H1 (cell line): ENCODE measurements around the gene SRRT. TPM values are rescaled to one million over a fixed set of nuclear protein-coding genes. Genes with fewer than 3 reads are reported as not detected.

ENCODE experiments used
- CTCF ChIA-PET: fragments of 300-600 bp; sonication (Branson Sonifier 250); formaldehyde crosslinking; loops from one replicate; lab custom pipeline; 2021; ENCODE audit not compliant: partially characterized antibody; lab: Charles Lee
- POLR2A ChIA-PET: fragments of 300-600 bp; sonication (Branson Sonifier 250); formaldehyde crosslinking; loops from one replicate; lab custom pipeline; 2021; ENCODE audit warnings: inconsistent platforms; ENCODE audit not compliant: partially characterized antibody; lab: Charles Lee
- DNase-seq, 2 experiments: peaks; one replicate each; pipeline versions ENCODE4 v3.0.0 to v3.0.0-alpha.2; 2010 to 2022; ENCODE audit warnings: low spot score in 2 of 2, low read depth in 1 of 2, mixed read lengths in 1 of 2
- FAIRE-seq: peaks from 2 replicates; lab custom pipeline; 2011; peaks lifted over from hg19 to GRCh38; lab: Jason Lieb, UNC
- H2AFZ ChIP-seq: 2 replicates; pipeline ENCODE4 v1.8.1; 2012; ENCODE audit warnings: low read length, inconsistent platforms
- H2AK5ac ChIP-seq: 2 replicates; pipeline ENCODE4 v1.6.1; 2013; ENCODE audit warnings: low read depth, low read length
- H2BK120ac ChIP-seq: replicated peaks from 2 replicates; pipeline ENCODE3; 2013; ENCODE audit warnings: low read depth, low read length, inconsistent platforms
- H2BK12ac ChIP-seq: 2 replicates; pipeline ENCODE4 v1.6.1; 2013; ENCODE audit warnings: low read depth, low read length
- H2BK15ac ChIP-seq: 2 replicates; pipeline ENCODE4 v1.6.1; 2013; ENCODE audit warnings: low read length
- H2BK20ac ChIP-seq: 2 replicates; pipeline ENCODE4 v1.6.1; 2013; ENCODE audit warnings: low read length
- H2BK5ac ChIP-seq: 2 replicates; pipeline ENCODE4 v1.6.1; 2013; ENCODE audit warnings: low read depth, low read length
- H3K14ac ChIP-seq: 2 replicates; pipeline ENCODE4 v1.6.1; 2013; ENCODE audit warnings: inconsistent platforms; ENCODE audit not compliant: insufficient read length
- H3K18ac ChIP-seq: 2 replicates; pipeline ENCODE4 v1.6.1; 2013; ENCODE audit warnings: low read length; ENCODE audit errors: extremely low read depth
- H3K23ac ChIP-seq: 2 replicates; pipeline ENCODE4 v1.6.1; 2013; ENCODE audit warnings: inconsistent platforms; ENCODE audit not compliant: insufficient read length
- H3K23me2 ChIP-seq: 2 replicates; pipeline ENCODE4 v1.6.1; 2013; ENCODE audit warnings: low read depth, low read length
- H3K27ac ChIP-seq: 2 replicates; pipeline ENCODE4 v1.6.1; 2011; ENCODE audit warnings: low read depth, low read length, inconsistent platforms
- H3K27me3 ChIP-seq, 4 experiments: replicated peaks in 1 of 4; 1 replicate in 1 of 4; 2 replicates in 3 of 4; pipeline versions ENCODE4 v1.6.1 to v1.8.1; 2011 to 2013; ENCODE audit warnings: low read length in 3 of 4, mild to moderate bottlenecking in 3 of 4, inconsistent platforms in 2 of 4, mixed read lengths in 2 of 4, moderate library complexity in 1 of 4; ENCODE audit not compliant: control insufficient read depth in 3 of 4, insufficient read depth in 3 of 4; ENCODE audit errors: extremely low read depth in 1 of 4
- H3K36me3 ChIP-seq, 4 experiments: 2 replicates each; pipeline versions ENCODE4 v1.6.1 to v1.8.1; 2011 to 2013; ENCODE audit warnings: mild to moderate bottlenecking in 4 of 4, low read length in 3 of 4, moderate library complexity in 2 of 4, control low read depth in 1 of 4, inconsistent platforms in 1 of 4; ENCODE audit not compliant: insufficient read depth in 4 of 4, control insufficient read depth in 2 of 4
- H3K4ac ChIP-seq: replicated peaks from 2 replicates; pipeline ENCODE3; 2013; ENCODE audit warnings: low read length, low read depth, mixed read lengths, inconsistent platforms; ENCODE audit not compliant: insufficient read length
- H3K4me1 ChIP-seq, 4 experiments: replicated peaks in 1 of 4; 1 replicate in 1 of 4; 2 replicates in 3 of 4; pipeline versions ENCODE4 v1.6.1 to v1.8.1; 2011 to 2013; ENCODE audit warnings: low read length in 3 of 4, inconsistent platforms in 2 of 4, mixed read lengths in 1 of 4; ENCODE audit not compliant: insufficient read depth in 4 of 4, control insufficient read depth in 3 of 4
- H3K4me2 ChIP-seq, 2 experiments: 2 replicates each; pipeline versions ENCODE4 v1.6.1 to v1.8.1; 2011 to 2013; ENCODE audit warnings: low read depth in 2 of 2, low read length in 2 of 2, control low read depth in 1 of 2, inconsistent platforms in 1 of 2, mild to moderate bottlenecking in 1 of 2; ENCODE audit not compliant: insufficient read depth in 1 of 2
- H3K4me3 ChIP-seq, 4 experiments: fragments of 200-600, 300-600 bp in 1 of 4; sonication (generic), shearing (Covaris generic), sonication (Bioruptor Twin) in 1 of 4; 2 replicates each; pipeline versions ENCODE4 v1.5.1 to v1.8.1; 2011 to 2016; ENCODE audit warnings: low read length in 4 of 4, low read depth in 3 of 4, control low read depth in 2 of 4, inconsistent platforms in 2 of 4, mild to moderate bottlenecking in 2 of 4, mixed read lengths in 1 of 4, moderate library complexity in 1 of 4; ENCODE audit not compliant: insufficient read depth in 2 of 4; ENCODE audit errors: extremely low read depth in 1 of 4
- H3K56ac ChIP-seq: replicated peaks from 2 replicates; pipeline ENCODE3; 2013; ENCODE audit warnings: low read depth, mild to moderate bottlenecking, mixed read lengths, low read length, inconsistent platforms; ENCODE audit not compliant: insufficient read length
- H3K79me1 ChIP-seq: 2 replicates; pipeline ENCODE4 v1.6.1; 2013; ENCODE audit warnings: low read depth, low read length, control low read depth
- H3K79me2 ChIP-seq, 2 experiments: 2 replicates each; pipeline versions ENCODE4 v1.6.1 to v1.8.1; 2012 to 2013; ENCODE audit warnings: low read length in 2 of 2, mild to moderate bottlenecking in 2 of 2, inconsistent platforms in 1 of 2; ENCODE audit not compliant: insufficient read depth in 2 of 2, control insufficient read depth in 1 of 2
- H3K9ac ChIP-seq, 4 experiments: replicated peaks in 1 of 4; 1 replicate in 1 of 4; 2 replicates in 3 of 4; pipeline versions ENCODE4 v1.6.1 to v1.8.1; 2011 to 2013; ENCODE audit warnings: low read depth in 3 of 4, low read length in 3 of 4, control low read depth in 2 of 4, mild to moderate bottlenecking in 2 of 4, moderate library complexity in 2 of 4, inconsistent platforms in 1 of 4; ENCODE audit errors: extremely low read depth in 1 of 4
- H3K9me3 ChIP-seq, 2 experiments: 2 replicates each; pipeline versions ENCODE4 v1.6.1 to v1.8.1; 2012 to 2013; ENCODE audit warnings: mild to moderate bottlenecking in 2 of 2, moderate library complexity in 2 of 2, control low read depth in 1 of 2, inconsistent platforms in 1 of 2, low read depth in 1 of 2, low read length in 1 of 2, mixed read lengths in 1 of 2; ENCODE audit not compliant: insufficient read depth in 2 of 2
- H4K20me1 ChIP-seq, 2 experiments: replicated peaks in 1 of 2; 2 replicates each; pipeline versions ENCODE3 to v1.8.1; 2011 to 2013; ENCODE audit warnings: inconsistent platforms in 2 of 2, low read length in 2 of 2, mild to moderate bottlenecking in 1 of 2; ENCODE audit not compliant: insufficient read depth in 2 of 2, control insufficient read depth in 1 of 2
- H4K5ac ChIP-seq: 2 replicates; pipeline ENCODE4 v1.6.1; 2013; ENCODE audit warnings: low read length, low read depth, mixed read lengths, inconsistent platforms; ENCODE audit not compliant: insufficient read length
- H4K8ac ChIP-seq: 2 replicates; pipeline ENCODE4 v1.8.0; 2013; ENCODE audit warnings: mild to moderate bottlenecking, moderate library complexity, low read length, inconsistent platforms; ENCODE audit not compliant: insufficient read depth; ENCODE audit errors: extremely low read depth
- H4K91ac ChIP-seq: replicated peaks from 2 replicates; pipeline ENCODE3; 2013; ENCODE audit warnings: low read length, mixed read lengths, inconsistent platforms; ENCODE audit not compliant: insufficient read length
- FOSL1 ChIP-seq: IDR thresholded peaks from 2 replicates; pipeline ENCODE4 v1.6.1; 2011; ENCODE audit warnings: mild to moderate bottlenecking, low read depth, low read length, moderate library complexity; ENCODE audit not compliant: insufficient read depth
- TEAD4 ChIP-seq: IDR thresholded peaks from 2 replicates; pipeline ENCODE4 v1.6.1; 2012; ENCODE audit warnings: low read depth, low read length, inconsistent platforms, mixed read lengths
- WGBS, 2 experiments: shearing (Covaris generic) in 1 of 2; methylation state at CpG; one replicate each; pipeline versions ENCODE4 v1.1.6 to v1.1.7; 2013 to 2015; ENCODE audit warnings: low lambda C conversion rate in 2 of 2, mixed read lengths in 2 of 2, inconsistent platforms in 1 of 2, low coverage in 1 of 2, missing lambda C conversion rate in 1 of 2; ENCODE audit not compliant: insufficient replicate concordance in 2 of 2, insufficient coverage in 1 of 2, insufficient read length in 1 of 2; ENCODE audit errors: extremely low coverage in 1 of 2, missing lambda C conversion rate in 1 of 2; 5-methylcytosine and 5-hydroxymethylcytosine counted together
- polyA plus RNA-seq, 7 experiments: library from polyadenylated mRNA; depleted of rRNA in 3 of 7; stranded (reverse) in 5 of 7; unstranded in 2 of 7; fragments of >200 nt in 5 of 7; fragments of 200-250 nt in 2 of 7; gene quantifications; 1 replicate in 5 of 7; 2 replicates in 1 of 7; 4 replicates in 1 of 7; pipeline versions ENCODE4 v1.2.1 to v1.2.3, GENCODE V29; 2011 to 2013; ENCODE audit warnings: missing spikeins in 2 of 7, mixed read lengths in 2 of 7
- total RNA-seq: library from RNA; stranded (reverse); fragmentation: NEBNext Ultra II Directional; extraction: Animal tissue kit (Norgen Biotek cat#: 25700); gene quantifications from 2 replicates; pipeline ENCODE4 v1.2.1, GENCODE V29; 2021

Gene SRRT
- total and polyA plus RNA-seq, 2 of the 8 experiments (the other 6 are each of a cell fraction or from before 2014, with no cell fraction given), result 66.7 to 237 TPM

DNA sequence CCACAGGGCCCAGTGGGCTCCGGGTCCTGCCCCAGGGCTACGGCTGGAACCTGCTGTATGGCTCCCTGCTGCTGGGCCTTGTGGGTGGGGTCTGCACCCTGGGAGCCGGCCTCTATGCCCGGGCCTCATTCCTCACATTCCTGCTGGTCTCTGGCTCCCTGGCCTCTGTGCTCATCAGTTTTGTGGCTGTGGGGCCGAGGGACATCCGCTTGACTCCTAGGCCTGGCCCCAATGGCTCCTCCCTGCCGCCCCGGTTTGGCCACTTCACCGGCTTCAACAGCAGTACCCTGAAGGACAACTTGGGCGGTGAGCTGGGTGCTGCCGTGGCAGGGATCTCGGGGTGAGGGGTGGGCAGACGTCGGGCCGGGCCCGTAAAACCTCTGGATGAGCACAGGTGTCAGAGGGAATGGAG lies 18.0 kb upstream of the SRRT start:
- no peak for FAIRE-seq
- WGBS, 2 experiments, result 84% methylated on average over 16 of the region's 16 CpGs; no CpG with 5 or more reads in 1 of the 2 experiments

More for the DNA sequence above, 18.0 kb upstream of the SRRT start:
- no peak overlapping the region for H2AK5ac ChIP-seq
- peaks cover 0 to 6% (median 0%) of the 10 kb centered on the region in 4 experiments; a peak in 1 of 7 replicates for H3K4me1 ChIP-seq
- H2BK15ac ChIP-seq, result no peak overlapping the region
- H3K79me1 ChIP-seq, result peaks cover 12% of the 10 kb centered on the region
- no peak overlapping the region for H2BK5ac ChIP-seq
- no peak overlapping the region for H2BK120ac ChIP-seq
- CTCF ChIA-PET, result interaction anchor here (0.8 to 13.9 kb wide), 4 partner anchors 8 to 53 kb away, joined by 3 to 215 read pairs (median 6); no protein-coding TSS in a partner anchor
- POLR2A ChIA-PET, result interaction anchor here (0.7 to 3.1 kb wide), 4 partner anchors 11 to 53 kb away, joined by 3 to 21 read pairs (median 4); partner anchors contain the start of gene TRIP6
- H3K56ac ChIP-seq, result no peak overlapping the region
- H3K27ac ChIP-seq, result no peak overlapping the region
- TF ChIP-seq TEAD4, result 0 out of 2 replicates have a peak, but pooled peaks have one; percentile 21
- no peak for TF ChIP-seq FOSL1
- H2AFZ ChIP-seq, result no peak overlapping the region
- no peak overlapping the region for H4K5ac ChIP-seq
- no peak overlapping the region for H2BK20ac ChIP-seq
- H2BK12ac ChIP-seq, result no peak overlapping the region
- peak overlapping the region; percentile 88; the same call in 1 of the 2 replicates for H4K8ac ChIP-seq
- H3K4ac ChIP-seq, result no peak overlapping the region
- peaks cover 0 to 21% of the 10 kb centered on the region in 2 experiments; a peak in 1 of 4 replicates for H3K79me2 ChIP-seq
- no peaks in the 10 kb centered on the region for H3K9me3 ChIP-seq
- H3K36me3 ChIP-seq, result peaks cover 6 to 17% (median 8%) of the 10 kb centered on the region in 4 experiments; a peak in 5 of 8 replicates
- DNase-seq, result no peak
- H3K4me2 ChIP-seq, result no peak overlapping the region
- H3K27me3 ChIP-seq, result no peaks in the 10 kb centered on the region
- H3K4me3 ChIP-seq, result no peak overlapping the region
- no peak overlapping the region for H3K14ac ChIP-seq
- no peak overlapping the region; a peak in 1 of 7 replicates for H3K9ac ChIP-seq
- peaks cover 0 to 15% of the 10 kb centered on the region in 2 experiments for H4K20me1 ChIP-seq
- no peak overlapping the region for H3K18ac ChIP-seq
- H3K23me2 ChIP-seq, result peaks cover 4% of the 10 kb centered on the region; the same call in 1 of the 2 replicates
- H3K23ac ChIP-seq, result no peak overlapping the region
- no peak overlapping the region for H4K91ac ChIP-seq
